Ishikawa (cell line): Measurements from ENCODE around the gene ESR1.

ENCODE experiments used
- EP300 ChIP-seq: IDR thresholded peaks from 2 replicates; pipeline ENCODE4 v1.6.1; 2012; ENCODE audit warnings: borderline replicate concordance
- TF ChIP-seq, protein P1 (sequence below): IDR thresholded peaks from 2 replicates; pipeline ENCODE4 v1.6.1; 2012

DNA sequence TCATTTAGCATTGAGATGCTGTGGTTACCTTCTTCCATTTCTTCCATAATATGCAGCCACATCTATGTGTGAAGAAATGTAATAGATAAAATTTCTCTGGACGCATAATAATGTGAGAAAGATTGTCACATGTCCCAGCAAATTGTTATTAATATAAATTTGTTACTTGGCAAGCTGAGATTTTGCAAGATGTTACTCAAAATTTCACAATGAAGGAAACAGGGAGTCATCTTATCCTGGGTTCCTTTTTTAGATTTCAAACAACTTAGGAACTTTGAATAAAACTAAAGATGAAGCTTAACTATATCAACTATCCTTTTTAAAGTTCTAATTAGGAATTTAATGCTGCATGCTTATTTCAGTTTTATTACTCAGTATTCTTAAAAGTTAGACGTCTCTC is 3.6 kb downstream of the ESR1 start:
- TF ChIP-seq, protein P1, sequence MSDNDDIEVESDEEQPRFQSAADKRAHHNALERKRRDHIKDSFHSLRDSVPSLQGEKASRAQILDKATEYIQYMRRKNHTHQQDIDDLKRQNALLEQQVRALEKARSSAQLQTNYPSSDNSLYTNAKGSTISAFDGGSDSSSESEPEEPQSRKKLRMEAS = no peak
- no peak for TF ChIP-seq EP300
